Measurements from ENCODE around the gene PSMA5.

- TF ChIP-seq, protein P1, sequence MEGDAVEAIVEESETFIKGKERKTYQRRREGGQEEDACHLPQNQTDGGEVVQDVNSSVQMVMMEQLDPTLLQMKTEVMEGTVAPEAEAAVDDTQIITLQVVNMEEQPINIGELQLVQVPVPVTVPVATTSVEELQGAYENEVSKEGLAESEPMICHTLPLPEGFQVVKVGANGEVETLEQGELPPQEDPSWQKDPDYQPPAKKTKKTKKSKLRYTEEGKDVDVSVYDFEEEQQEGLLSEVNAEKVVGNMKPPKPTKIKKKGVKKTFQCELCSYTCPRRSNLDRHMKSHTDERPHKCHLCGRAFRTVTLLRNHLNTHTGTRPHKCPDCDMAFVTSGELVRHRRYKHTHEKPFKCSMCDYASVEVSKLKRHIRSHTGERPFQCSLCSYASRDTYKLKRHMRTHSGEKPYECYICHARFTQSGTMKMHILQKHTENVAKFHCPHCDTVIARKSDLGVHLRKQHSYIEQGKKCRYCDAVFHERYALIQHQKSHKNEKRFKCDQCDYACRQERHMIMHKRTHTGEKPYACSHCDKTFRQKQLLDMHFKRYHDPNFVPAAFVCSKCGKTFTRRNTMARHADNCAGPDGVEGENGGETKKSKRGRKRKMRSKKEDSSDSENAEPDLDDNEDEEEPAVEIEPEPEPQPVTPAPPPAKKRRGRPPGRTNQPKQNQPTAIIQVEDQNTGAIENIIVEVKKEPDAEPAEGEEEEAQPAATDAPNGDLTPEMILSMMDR (IDR thresholded peaks at IDR 0.05): no peak
- no peak for TF ChIP-seq POLR2A (IDR thresholded peaks at IDR 0.05)
These were observed 38.0 kb downstream of the PSMA5 start for GRCh38 chr1:109388208-109388711.
